Hepatocyte (in vitro differentiated cells): Measurements from ENCODE around the gene CSNK2A1.

Source experiments
- EZH2 ChIP-seq: fragments of 200-600 bp; sonication (generic); IDR thresholded peaks from 2 replicates; pipeline ENCODE4 v1.6.1; 2016; ENCODE audit warnings: antibody characterized with exemption, mild to moderate bottlenecking, borderline replicate concordance
- EZH2phosphoT487 ChIP-seq: fragments of 200-600 bp; sonication (generic); IDR thresholded peaks from one replicate; pipeline ENCODE4 v1.6.1; 2018; ENCODE audit warnings: antibody characterized with exemption, mild to moderate bottlenecking, low read depth, moderate library complexity; ENCODE audit not compliant: unreplicated experiment, severe bottlenecking
- TF ChIP-seq, protein P1 (sequence below): fragments of 200-600 bp; sonication (generic); IDR thresholded peaks from 2 replicates; pipeline ENCODE4 v1.5.1; 2016; ENCODE audit warnings: antibody characterized with exemption, mild to moderate bottlenecking; ENCODE audit not compliant: poor library complexity

DNA sequence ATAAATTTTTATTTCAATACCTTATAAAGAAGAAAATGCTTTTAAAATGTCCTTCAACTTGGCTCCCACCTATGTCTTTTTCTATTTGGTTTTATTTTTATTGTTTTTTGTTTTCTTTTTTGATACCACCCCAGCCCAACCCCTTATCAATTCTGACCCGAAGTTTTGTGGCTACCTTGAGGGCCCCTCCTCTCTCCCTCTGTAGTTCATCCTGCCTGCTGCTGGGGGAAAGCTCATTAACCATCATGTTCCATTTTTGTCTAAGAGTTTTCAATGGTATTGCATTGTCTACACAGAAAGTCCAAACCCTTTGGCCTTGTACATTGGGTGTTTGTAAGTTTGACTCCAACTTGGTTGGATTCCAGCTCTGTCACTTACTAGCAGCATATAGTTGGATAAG, 5.3 kb upstream of the CSNK2A1 start:
- TF ChIP-seq, protein P1, sequence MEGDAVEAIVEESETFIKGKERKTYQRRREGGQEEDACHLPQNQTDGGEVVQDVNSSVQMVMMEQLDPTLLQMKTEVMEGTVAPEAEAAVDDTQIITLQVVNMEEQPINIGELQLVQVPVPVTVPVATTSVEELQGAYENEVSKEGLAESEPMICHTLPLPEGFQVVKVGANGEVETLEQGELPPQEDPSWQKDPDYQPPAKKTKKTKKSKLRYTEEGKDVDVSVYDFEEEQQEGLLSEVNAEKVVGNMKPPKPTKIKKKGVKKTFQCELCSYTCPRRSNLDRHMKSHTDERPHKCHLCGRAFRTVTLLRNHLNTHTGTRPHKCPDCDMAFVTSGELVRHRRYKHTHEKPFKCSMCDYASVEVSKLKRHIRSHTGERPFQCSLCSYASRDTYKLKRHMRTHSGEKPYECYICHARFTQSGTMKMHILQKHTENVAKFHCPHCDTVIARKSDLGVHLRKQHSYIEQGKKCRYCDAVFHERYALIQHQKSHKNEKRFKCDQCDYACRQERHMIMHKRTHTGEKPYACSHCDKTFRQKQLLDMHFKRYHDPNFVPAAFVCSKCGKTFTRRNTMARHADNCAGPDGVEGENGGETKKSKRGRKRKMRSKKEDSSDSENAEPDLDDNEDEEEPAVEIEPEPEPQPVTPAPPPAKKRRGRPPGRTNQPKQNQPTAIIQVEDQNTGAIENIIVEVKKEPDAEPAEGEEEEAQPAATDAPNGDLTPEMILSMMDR: no peak
- TF ChIP-seq EZH2phosphoT487: no peak
- no peak for TF ChIP-seq EZH2
